ENCODE measurements around the gene ARHGEF4.

ARHGEF4 gene

DNA sequence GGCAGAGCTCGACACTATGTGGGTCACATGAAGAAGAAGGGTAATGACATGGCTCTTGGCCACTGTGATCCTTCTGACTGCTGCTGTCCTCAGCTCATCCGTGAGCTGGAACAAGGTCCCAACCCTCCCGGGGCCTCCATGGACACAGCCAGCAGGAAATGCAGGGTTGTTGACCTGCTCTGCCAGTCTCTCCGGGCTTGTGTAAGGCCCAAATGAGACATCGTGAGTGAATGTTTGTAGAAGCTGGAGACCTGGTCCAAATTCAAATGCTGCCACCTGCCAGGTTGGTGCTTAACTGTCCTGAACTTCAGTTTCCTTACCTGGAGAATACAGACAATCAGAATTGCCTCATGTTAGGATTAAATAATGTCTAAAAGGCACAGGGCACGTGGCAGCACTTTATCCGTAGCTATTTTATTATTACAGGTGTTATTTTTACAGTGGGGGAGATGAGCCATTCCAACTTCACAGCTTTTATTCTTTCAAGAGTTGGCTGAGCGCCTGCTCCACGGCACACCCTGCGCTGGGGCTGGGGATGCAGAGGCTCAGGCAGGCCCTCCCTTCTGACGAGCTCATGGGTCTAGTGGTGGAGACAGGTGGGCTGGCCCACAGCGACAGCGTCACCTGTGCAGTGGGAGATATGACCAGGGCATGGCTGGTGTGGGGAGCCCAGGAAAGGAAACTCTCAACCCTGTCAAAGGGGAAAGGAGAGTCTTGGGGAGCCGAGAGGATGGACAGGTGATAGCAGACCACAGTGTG lies 15.1 kb downstream of the ARHGEF4 start:
- no peak for DNase-seq (ENCODE audit: low spot score)

DNA sequence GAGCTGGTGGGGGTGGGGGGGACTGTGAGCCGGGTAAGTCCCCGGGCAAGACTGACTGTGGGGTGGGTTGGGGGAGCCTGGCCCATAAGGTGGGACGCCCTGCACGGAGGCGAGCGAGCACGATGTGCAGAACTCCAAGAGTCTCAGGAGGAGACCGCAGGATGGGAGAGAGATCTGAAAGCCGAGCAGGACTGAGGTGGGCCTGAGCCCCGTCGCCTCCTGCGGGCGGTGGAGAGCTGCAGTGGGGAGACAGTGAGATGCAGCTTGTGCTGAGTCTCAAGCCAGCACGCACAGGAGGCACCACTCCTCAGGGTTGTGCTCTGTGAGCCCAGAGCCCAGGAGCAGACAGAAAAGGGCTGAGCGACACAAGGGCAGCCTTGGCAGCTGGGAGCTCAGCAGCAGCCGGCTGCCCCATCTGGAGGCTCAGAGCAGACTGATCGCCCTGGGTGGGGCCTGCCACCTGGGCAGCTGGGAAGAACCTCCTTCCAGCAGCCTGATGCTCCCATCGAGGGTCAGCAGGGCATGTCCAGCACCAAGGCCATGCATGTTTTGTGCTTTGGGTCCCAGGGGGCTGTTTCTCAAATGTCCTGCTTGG lies 15.9 kb downstream of the ARHGEF4 start:
- no peak for FAIRE-seq
- no peak for DNase-seq (ENCODE audit: low spot score)

More for the DNA sequence above, 15.1 kb downstream of the ARHGEF4 start:
- no peak for FAIRE-seq

GRCh38 chr2:130853391-130853790 lies 16.7 kb downstream of the ARHGEF4 start:
- FAIRE-seq (no peak), DNase-seq (ENCODE audit: low spot score) (no peak)

DNA sequence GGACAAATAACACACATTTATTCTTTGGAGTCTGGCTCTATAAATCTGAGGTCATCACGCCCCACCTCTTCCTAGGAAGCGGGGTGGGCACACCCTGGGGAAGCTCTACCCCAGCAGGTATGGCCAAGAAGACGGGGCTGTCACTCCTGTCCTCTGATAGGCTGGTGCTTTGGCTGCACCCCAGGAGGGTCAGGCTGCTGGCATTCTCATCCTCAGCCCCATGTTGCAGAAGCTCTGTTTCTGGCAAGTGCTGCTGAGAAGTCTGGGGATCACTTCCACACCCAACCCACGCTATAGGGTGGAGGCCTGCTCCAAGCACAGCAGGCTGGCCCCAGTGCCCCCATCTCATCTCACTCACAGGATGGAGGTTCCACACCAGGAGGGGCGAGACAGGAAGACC lies 17.6 kb downstream of the ARHGEF4 start:
- DNase-seq (ENCODE audit: low spot score) (no peak), FAIRE-seq (no peak)

DNA sequence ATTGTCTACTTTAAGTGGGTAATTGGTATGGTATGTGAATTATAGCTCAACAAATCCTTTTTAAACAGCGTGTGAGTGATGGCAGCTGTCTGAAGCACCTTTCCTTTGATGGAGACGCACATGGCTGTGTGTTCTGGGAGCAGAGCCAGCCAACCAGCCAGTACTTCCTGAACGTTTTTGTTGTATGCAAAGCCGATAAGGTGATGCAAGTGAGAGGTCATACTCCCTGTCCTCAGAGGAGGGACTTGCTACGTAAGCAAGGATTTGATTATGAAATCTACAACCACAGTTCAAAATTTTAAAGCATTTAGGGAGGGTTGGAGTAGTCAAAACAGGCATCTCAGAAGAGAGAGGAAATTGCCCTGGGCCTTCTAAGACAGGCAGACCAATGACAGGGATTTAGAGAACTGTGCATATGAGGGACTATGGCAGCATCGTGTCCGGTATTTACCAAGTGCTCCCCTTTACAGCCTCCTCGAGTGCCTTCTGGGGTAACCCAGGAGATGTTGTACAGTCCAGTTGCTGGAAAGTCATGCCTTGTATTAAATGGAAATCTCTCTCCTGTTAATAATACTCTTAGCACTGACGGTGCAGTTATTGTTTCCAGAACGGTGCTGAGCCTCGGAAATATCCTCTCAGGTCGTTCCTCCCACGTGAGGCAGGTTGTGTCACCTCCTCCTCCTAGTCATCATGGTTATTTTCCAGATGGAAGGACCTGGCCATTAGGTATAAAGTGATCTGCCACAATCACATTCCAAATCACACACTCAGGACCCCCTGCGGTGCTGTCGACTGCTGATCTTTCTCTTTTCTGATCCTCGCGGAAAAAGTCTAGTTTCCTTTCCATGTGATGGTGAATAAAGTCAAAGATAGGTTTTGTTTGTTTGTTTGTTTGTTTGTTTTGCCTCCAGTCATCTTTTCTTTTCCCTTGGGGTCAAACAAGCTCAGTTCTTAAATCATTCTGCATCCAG lies 28.4 kb downstream of the ARHGEF4 start:
- no peak for FAIRE-seq

GRCh38 chr2:130869441-130870160 lies 32.9 kb downstream of the ARHGEF4 start:
- FAIRE-seq (no peak), DNase-seq (ENCODE audit: low spot score) (no peak)

More for the DNA sequence above, 28.4 kb downstream of the ARHGEF4 start:
- DNase-seq (ENCODE audit: low spot score) = no peak

- FAIRE-seq = no peak
- DNase-seq (ENCODE audit: low spot score) = no peak
Observed at GRCh38 chr2:130870161-130870485, 33.4 kb downstream of the ARHGEF4 start.

DNA sequence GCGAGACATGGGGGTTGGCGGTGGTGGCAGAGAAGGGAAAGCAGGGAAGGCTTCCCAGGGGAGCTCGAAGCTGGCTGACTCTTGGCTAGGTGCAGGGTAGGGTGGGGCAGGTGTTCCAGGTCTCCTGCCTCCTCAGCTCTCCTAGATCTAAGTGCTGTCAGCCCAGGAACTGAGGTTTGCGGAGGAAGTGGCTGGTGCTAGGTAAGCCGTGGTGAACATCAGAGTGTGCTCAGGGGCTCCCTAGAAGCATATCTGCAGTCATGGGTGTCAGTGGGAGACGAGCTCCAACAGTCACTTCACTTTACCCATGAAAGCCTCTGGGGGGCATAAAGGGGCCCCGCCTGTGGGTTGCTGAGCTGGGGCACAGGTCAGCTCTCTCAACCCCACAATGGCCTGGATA lies 34.1 kb downstream of the ARHGEF4 start:
- FAIRE-seq (no peak), DNase-seq (ENCODE audit: low spot score) (no peak)

DNA sequence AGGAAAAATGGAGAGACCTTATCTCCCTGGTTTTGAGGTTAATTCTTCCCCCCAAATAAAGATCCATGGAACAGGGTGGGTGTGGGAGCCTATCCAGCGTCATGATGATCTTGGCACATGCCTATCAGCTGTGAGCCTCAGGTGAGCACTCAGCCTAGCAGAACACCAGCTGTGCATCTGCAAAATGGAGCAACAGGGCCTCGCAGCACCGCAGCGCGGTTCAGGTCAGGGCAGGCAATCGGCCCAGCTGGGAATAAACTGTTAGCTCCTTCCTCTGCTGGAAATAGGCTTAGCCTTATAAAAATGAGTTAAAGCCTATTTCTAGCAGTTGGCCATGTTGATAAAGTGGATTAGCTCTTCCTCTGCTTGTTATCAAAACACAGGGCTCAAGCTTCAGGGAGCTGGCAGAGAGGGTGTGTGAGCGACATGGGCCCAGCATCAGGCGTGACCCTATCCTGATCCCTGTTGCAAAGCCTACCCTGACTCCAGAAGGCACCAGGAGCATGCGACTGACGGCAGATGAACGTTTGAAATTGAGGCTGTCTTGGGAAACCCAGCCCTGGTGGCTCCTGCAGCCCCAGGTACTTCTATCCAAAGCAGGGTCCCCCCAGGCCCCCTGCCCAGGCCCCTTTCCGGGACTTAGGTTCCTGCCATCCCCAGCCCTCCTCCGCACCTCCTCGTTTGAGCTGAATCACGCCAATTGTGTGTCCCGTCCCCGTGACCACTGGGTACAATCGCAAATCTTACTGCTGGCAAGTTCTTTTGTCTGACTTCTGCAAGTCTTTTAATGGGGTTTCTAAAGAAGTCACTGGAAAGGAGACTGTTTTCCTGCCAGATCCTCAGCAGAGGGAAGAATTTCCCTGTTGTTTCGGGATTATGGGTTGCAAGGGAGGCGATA lies 35.4 kb downstream of the ARHGEF4 start:
- no peak for DNase-seq (ENCODE audit: low spot score)
- FAIRE-seq = no peak

GRCh38 chr2:130872741-130873125 lies 36.0 kb downstream of the ARHGEF4 start:
- no peak for FAIRE-seq
- no peak for DNase-seq (ENCODE audit: low spot score)

DNA sequence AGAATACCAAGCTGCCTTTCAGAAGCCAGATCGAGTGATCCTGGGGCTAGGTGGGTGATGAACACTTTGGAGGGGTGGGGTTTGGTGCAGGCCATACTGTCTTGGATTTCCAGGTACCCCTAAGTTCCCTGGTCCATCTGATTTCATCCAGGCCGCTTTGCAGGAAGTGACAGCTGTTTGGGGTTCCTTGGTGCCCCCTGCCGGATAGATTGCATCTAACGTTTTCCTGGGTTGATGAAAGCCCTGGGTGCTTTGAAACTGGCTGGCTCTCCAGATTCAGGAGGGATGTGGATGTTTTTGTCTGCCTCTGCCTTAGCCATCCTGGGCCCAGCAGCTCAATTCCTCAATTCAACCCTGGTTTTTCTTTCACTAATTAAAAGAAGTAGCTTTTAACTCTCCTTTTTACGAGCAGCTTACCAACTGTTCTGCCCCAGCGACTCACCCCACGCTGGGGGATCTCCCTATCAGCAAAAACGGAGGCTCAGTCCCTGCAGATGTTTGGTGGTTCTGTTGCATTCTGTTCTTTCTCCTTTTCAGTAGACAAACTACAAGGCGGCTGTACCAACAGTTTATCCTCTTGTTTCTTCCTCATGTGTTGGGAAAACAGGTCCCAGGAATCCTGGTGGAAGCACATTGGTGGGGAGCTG lies 37.1 kb downstream of the ARHGEF4 start:
- FAIRE-seq (no peak), DNase-seq (ENCODE audit: low spot score) (peak; percentile 33)

DNA sequence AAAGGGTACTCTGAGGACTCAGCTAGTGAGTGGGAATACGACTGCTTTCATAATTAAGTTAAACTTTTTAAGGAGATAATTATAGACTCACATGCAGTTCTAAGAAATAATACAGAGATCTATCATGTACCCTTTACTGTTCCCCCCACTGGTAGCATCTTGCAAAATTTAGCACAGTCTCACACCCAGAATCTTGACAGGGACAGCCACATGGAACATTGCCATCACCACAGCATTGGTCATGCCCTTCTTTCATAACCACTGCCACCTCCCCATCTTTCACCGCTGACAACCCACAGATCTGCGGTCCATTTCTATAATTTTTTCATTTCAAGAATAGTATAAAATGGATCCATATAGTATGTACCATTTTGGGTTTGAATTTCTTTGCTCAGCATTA lies 37.8 kb downstream of the ARHGEF4 start:
- DNase-seq (ENCODE audit: low spot score) = no peak
- FAIRE-seq = no peak

DNA sequence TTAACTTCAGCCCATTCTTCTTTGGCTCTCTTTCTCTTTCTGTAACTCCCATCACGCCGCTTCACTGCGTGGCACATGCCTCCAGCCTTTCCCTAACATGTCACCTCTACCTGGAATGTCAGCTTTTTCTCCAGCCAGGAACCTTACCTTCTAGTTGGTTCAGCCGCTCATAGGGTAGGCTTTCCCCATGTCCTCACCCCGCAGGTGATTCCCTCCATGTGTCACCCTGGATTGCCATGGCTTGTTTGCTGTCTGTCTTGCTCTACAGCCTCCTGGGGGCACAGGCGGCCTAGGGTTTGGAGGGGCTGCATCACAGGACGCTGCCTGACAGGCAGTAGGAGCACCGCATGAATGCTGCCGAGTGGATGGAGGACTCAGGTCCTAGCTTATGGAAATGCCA lies 39.2 kb downstream of the ARHGEF4 start:
- FAIRE-seq (no peak), DNase-seq (ENCODE audit: low spot score) (no peak)

DNA sequence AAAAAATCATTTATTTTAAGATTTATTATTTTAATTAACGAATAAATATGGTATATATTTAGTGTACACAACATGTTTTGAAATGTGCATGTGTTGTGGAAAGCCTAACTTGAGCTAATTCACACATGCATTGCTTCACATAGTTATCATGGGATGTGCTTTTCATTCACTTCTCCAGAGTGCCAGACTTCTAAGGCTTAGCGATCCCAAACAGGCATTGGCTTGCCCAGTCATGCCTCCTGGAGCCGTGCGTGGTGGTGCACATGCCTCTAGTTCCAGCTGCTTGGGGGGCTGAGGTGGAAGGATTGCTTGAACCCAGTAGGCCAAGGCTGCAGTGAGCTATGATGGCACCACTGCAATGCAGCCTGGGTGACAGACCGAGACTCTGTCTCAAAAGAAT lies 40.5 kb downstream of the ARHGEF4 start:
- FAIRE-seq = no peak

DNA sequence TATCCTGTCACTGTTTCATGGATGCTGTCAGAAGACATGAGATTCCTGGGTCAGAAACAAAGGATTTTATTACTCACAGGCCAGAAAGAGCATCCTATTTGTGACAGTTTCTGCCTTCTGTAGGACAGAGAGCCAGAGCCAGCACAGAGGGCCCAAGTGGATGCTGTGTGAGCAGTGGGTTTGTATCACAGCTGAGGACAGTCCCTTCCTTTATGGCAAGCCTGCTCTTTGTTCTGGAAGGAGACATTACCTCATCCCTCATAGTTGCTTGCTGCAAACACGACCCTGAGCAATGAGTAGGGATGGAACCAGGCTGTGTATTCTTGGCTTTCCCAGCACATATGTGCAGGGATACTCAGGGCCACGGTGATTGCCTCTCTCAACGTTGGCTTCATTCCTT lies 41.6 kb downstream of the ARHGEF4 start:
- DNase-seq (ENCODE audit: low spot score) (no peak), FAIRE-seq (no peak)

More for the DNA sequence above, 40.5 kb downstream of the ARHGEF4 start:
- DNase-seq (ENCODE audit: low spot score) = no peak

- DNase-seq (ENCODE audit: low spot score) (no peak), FAIRE-seq (no peak)
Observed at GRCh38 chr2:130878933-130879332, 42.2 kb downstream of the ARHGEF4 start.

DNA sequence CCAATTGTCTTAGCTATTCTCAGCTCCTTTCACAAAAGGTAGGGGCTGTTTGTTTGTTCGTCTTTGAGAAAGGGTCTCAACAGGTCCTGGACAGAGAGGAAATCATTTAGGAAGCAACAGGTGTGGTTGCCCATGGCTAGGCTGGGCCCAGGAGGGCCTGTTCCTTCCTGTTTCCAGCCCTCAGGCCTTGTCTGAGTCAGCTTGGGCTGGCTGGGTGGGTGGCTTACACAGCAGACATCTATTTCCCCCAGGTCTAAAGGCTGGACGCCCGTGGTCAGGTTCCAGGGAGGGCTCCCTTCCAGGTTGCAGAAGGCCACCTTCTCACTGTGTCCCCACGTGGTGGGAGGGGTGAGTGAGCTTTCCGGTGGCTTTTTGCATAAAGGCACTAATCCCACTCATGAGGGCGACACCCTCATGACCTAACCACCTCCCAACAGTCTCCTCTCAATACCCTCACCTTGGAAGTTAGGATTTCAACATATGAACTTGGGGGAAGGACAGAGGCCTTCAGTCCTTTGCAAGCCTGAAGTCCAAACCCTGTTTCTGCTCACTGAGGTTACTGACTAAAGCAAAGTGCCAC lies 45.5 kb downstream of the ARHGEF4 start:
- no peak for DNase-seq (ENCODE audit: low spot score)
- no peak for FAIRE-seq

- no peak for DNase-seq (ENCODE audit: low spot score)
- no peak for FAIRE-seq
Observed at GRCh38 chr2:130882991-130883390, 46.3 kb downstream of the ARHGEF4 start.

GRCh38 chr2:130883496-130883895 lies 46.8 kb downstream of the ARHGEF4 start:
- no peak for DNase-seq (ENCODE audit: low spot score)
- FAIRE-seq = no peak

DNA sequence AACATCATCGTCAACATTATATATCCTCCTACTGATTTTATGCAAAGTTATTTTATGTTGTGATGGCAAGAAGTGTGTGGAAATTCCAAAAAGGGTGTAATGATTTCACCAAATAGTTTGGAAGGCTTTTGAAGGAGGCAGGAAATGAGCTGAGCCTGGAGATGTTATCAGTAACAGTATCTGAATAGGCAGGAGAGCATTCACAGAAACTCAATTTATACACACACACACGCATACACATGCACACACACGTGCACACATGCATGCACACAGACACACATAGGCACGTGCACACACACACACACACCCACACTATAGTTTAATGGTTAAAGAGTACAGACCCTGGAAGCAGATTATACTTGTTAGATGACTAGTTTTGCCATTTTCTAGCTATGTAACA lies 47.3 kb downstream of the ARHGEF4 start:
- DNase-seq (ENCODE audit: low spot score) (no peak), FAIRE-seq (no peak)

Data from RCC 7860 (cell line).